ENCODE results near the gene MRC1. TPM values are rescaled to one million over a fixed set of nuclear protein-coding genes. Genes with fewer than 3 reads are reported as not detected.

The MRC1 gene
- total and polyA plus RNA-seq, 2 donors (not counting 1 experiment from before 2014, with no cell fraction given): 0.12 TPM; not detected in 1

GRCh38 chr10:17882557-17882956, 73.4 kb downstream of the MRC1 start:
- Histone ChIP-seq H3K27me3 (replicated peaks in 1 of 4; ENCODE audit: control extremely low read depth in 1 of 4, control insufficient read depth in 3 of 4, insufficient read depth in 4 of 4, low read length in 3 of 4) (no peaks in the 10 kb centered on the region), H2AFZ (ENCODE audit: insufficient read depth, low read depth, low read length, poor library complexity, severe bottlenecking) (no peak overlapping the region), H3K27ac (ENCODE audit: low read length in 2 of 2) (no peak overlapping the region), H3K4me3 (ENCODE audit: control extremely low read depth in 1 of 5, extremely low read depth in 1 of 5, insufficient read depth in 1 of 5, low read depth in 2 of 5, low read length in 4 of 5) (no peak overlapping the region), H3K4me1 (ENCODE audit: control insufficient read depth in 2 of 2, insufficient read depth in 2 of 2, low read length in 2 of 2) (no peaks in the 10 kb centered on the region), H3K4me2 (replicated peaks; ENCODE audit: low read depth, low read length, poor library complexity, severe bottlenecking) (no peak overlapping the region), H3K9me3 (ENCODE audit: control extremely low read depth in 1 of 3, control insufficient read depth in 2 of 3, insufficient read depth in 1 of 3, low read length in 2 of 3) (peaks cover 2 to 13% (median 5%) of the 10 kb centered on the region in 3 donors), H3K36me3 (replicated peaks in 1 of 2; ENCODE audit: control extremely low read depth in 1 of 2, control insufficient read depth in 1 of 2, extremely low read depth in 1 of 2, insufficient read depth in 2 of 2, low read length in 1 of 2) (no peaks in the 10 kb centered on the region), H3K79me2 (ENCODE audit: control insufficient read depth, insufficient read depth, low read length) (no peaks in the 10 kb centered on the region), H4K20me1 (ENCODE audit: control insufficient read depth, insufficient read depth, low read length, poor library complexity, severe bottlenecking) (no peaks in the 10 kb centered on the region), H3K9ac (ENCODE audit: low read length) (no peak overlapping the region)
- WGBS (ENCODE audit: insufficient coverage): 100% methylated on average over 1 of the region's 1 CpG
- Mint-ChIP-seq H3K9me3 (ENCODE audit: insufficient read depth) (no peaks in the 10 kb centered on the region), H3K27ac (no peak overlapping the region), H3K4me1 (no peaks in the 10 kb centered on the region), H3K4me3 (no peak overlapping the region), H3K27me3 (no peaks in the 10 kb centered on the region)
- intact Hi-C loops (cut with micrococcal nuclease): no loop called here
- ATAC-seq (ENCODE audit: low read depth): no peak
- ChIA-PET CTCF (interaction anchor here (1.4 kb wide), 1 partner anchor 9 kb away, joined by 3 read pairs; no protein-coding TSS in a partner anchor), POLR2A (no interaction called here)
- DNase-seq: no peak
- TF ChIP-seq EZH2 (IDR thresholded peaks at IDR 0.05; ENCODE audit: borderline replicate concordance, insufficient read depth, low read depth, low read length, poor library complexity, severe bottlenecking) (no peak), CTCF (IDR thresholded peaks at IDR 0.05) (no peak)

GRCh38 chr10:17883621-17884020, 74.5 kb downstream of the MRC1 start:
- no peak overlapping the region for H2AFZ ChIP-seq (ENCODE audit: insufficient read depth, low read depth, low read length, poor library complexity, severe bottlenecking)
- Mint-ChIP-seq H3K27me3 (no peaks in the 10 kb centered on the region), H3K27ac (no peak overlapping the region), H3K4me1 (no peaks in the 10 kb centered on the region), H3K9me3 (ENCODE audit: insufficient read depth) (no peaks in the 10 kb centered on the region), H3K4me3 (no peak overlapping the region)
- CTCF ChIA-PET: no interaction called here
- ATAC-seq (ENCODE audit: low read depth) (no peak), DNase-seq (no peak)
- POLR2A ChIA-PET: no interaction called here
- no peaks in the 10 kb centered on the region for H3K36me3 ChIP-seq (replicated peaks in 1 of 2; ENCODE audit: control extremely low read depth in 1 of 2, control insufficient read depth in 1 of 2, extremely low read depth in 1 of 2, insufficient read depth in 2 of 2, low read length in 1 of 2)
- no peaks in the 10 kb centered on the region for H4K20me1 ChIP-seq (ENCODE audit: control insufficient read depth, insufficient read depth, low read length, poor library complexity, severe bottlenecking)
- WGBS (ENCODE audit: insufficient coverage): no CpG with 5 or more reads among the region's 1 CpG
- intact Hi-C loops (cut with micrococcal nuclease): no loop called here
- no peaks in the 10 kb centered on the region for H3K4me1 ChIP-seq (ENCODE audit: control insufficient read depth in 2 of 2, insufficient read depth in 2 of 2, low read length in 2 of 2)
- H3K27me3 ChIP-seq (replicated peaks in 1 of 4; ENCODE audit: control extremely low read depth in 1 of 4, control insufficient read depth in 3 of 4, insufficient read depth in 4 of 4, low read length in 3 of 4): no peaks in the 10 kb centered on the region
- no peak overlapping the region for H3K4me3 ChIP-seq (ENCODE audit: control extremely low read depth in 1 of 5, extremely low read depth in 1 of 5, insufficient read depth in 1 of 5, low read depth in 2 of 5, low read length in 4 of 5)
- no peak overlapping the region for H3K27ac ChIP-seq (ENCODE audit: low read length in 2 of 2)
- no peak overlapping the region for H3K9ac ChIP-seq (ENCODE audit: low read length)
- peaks cover 2 to 13% (median 5%) of the 10 kb centered on the region in 3 donors for H3K9me3 ChIP-seq (ENCODE audit: control extremely low read depth in 1 of 3, control insufficient read depth in 2 of 3, insufficient read depth in 1 of 3, low read length in 2 of 3)
- no peaks in the 10 kb centered on the region for H3K79me2 ChIP-seq (ENCODE audit: control insufficient read depth, insufficient read depth, low read length)
- H3K4me2 ChIP-seq (replicated peaks; ENCODE audit: low read depth, low read length, poor library complexity, severe bottlenecking): no peak overlapping the region
- TF ChIP-seq CTCF (IDR thresholded peaks at IDR 0.05): no peak
- TF ChIP-seq EZH2 (IDR thresholded peaks at IDR 0.05; ENCODE audit: borderline replicate concordance, insufficient read depth, low read depth, low read length, poor library complexity, severe bottlenecking): no peak

All from B cell (primary cell).